Activated CD4-positive, alpha-beta T cell treated with anti-CD3 and anti-CD28 coated beads, Interleukin-2, amount 10 ng/mL, durations not matched to agents 7 days and 5 days (primary cell): ENCODE measurements around the gene FOXRED2. TPM values are rescaled to one million over a fixed set of nuclear protein-coding genes. Genes with fewer than 3 reads are reported as not detected.
"Not testable (repeated sequence)": the region's sequence is repeated elsewhere in the genome, so short reads cannot be mapped to it uniquely, and the experiment has no call there.

Experiments
- CTCF ChIA-PET: fragments of 350-600 bp; sonication (Branson Sonifier 250); formaldehyde crosslinking; loops from one replicate; lab custom pipeline; 2021; ENCODE audit warnings: antibody characterized with exemption; lab: Charles Lee
- POLR2A ChIA-PET: fragments of 350-600 bp; sonication (Branson Sonifier 250); formaldehyde crosslinking; loops from one replicate; lab custom pipeline; 2021; ENCODE audit warnings: antibody characterized with exemption; lab: Charles Lee
- DNase-seq: peaks from one replicate; pipeline ENCODE4 v3.0.0-alpha.2; 2020
- H3K27ac Mint-ChIP-seq: one replicate; pipeline ENCODE4 v1.8.0; 2021; ENCODE audit warnings: mild to moderate bottlenecking, moderate library complexity, mixed read lengths
- H3K27me3 Mint-ChIP-seq: one replicate; pipeline ENCODE4 v1.8.0; 2021; ENCODE audit warnings: mixed read lengths
- H3K36me3 Mint-ChIP-seq: one replicate; pipeline ENCODE4 v1.8.0; 2021; ENCODE audit warnings: low read depth, mixed read lengths
- H3K4me1 Mint-ChIP-seq: one replicate; pipeline ENCODE4 v1.8.0; 2021; ENCODE audit warnings: mixed read lengths
- H3K4me3 Mint-ChIP-seq: one replicate; pipeline ENCODE4 v1.8.0; 2021; ENCODE audit warnings: mild to moderate bottlenecking, moderate library complexity, mixed read lengths
- H3K9me3 Mint-ChIP-seq: one replicate; pipeline ENCODE4 v1.8.0; 2021; ENCODE audit warnings: mixed read lengths
- total RNA-seq, 2 experiments: library from RNA; stranded (reverse); gene quantifications; one replicate each; pipeline ENCODE4 v1.2.3, GENCODE V29; 2021

The FOXRED2 gene
- total RNA-seq, 2 experiments from 2014 or later: 14.3 to 17.1 TPM

GRCh38 chr22:36540867-36541642, 34.2 kb upstream of the FOXRED2 start:
- ChIA-PET POLR2A (interaction anchor here (0.6 kb wide), 1 partner anchor 100 kb away, joined by 3 read pairs; no protein-coding TSS in a partner anchor), CTCF (interaction anchor here (0.6 to 3.3 kb wide), 4 partner anchors 9 to 32 kb away, joined by 3 to 8 read pairs (median 4); partner anchors contain the start of gene EIF3D)
- no peaks in the 10 kb centered on the region for H3K9me3 Mint-ChIP-seq
- no peak overlapping the region for H3K27ac Mint-ChIP-seq
- H3K27me3 Mint-ChIP-seq: no peaks in the 10 kb centered on the region
- no peaks in the 10 kb centered on the region for H3K36me3 Mint-ChIP-seq
- H3K4me3 Mint-ChIP-seq: no peak overlapping the region
- peaks cover 38% of the 10 kb centered on the region for H3K4me1 Mint-ChIP-seq
- DNase-seq: no peak

DNA sequence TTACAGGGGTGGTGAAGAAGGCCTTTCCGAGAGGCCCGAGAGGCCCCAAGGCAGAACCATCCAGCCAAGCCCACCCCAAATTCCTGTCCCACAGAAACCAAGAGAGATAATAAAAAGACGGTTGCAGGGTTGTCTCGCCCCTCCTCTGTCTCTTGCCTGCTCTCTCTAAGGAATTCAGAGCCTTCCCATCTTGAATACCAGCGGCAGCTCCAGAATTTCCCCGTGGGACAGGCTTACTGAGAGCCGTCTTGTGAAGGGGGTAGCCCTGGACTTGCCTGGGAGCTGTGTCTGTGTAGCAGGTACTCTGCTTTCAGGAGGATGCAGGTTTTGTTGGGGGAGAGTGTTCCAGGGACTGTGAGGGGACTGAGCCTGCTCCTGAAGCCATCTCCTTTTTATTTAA, 31.7 kb upstream of the FOXRED2 start:
- Mint-ChIP-seq H3K27ac (no peak overlapping the region), H3K9me3 (peaks cover 8% of the 10 kb centered on the region), H3K36me3 (no peaks in the 10 kb centered on the region), H3K4me3 (no peak overlapping the region), H3K4me1 (peaks cover 23% of the 10 kb centered on the region), H3K27me3 (no peaks in the 10 kb centered on the region)
- ChIA-PET CTCF (no interaction called here), POLR2A (no interaction called here)
- no peak for DNase-seq

- H3K27ac Mint-ChIP-seq: no peak overlapping the region
- CTCF ChIA-PET: interaction anchor here (0.6 to 0.8 kb wide), 2 partner anchors 26 to 566 kb away, joined by 3 to 5 read pairs; no protein-coding TSS in a partner anchor
Measured at GRCh38 chr22:36536717-36537116, 29.9 kb upstream of the FOXRED2 start.

GRCh38 chr22:36533320-36533719, 26.5 kb upstream of the FOXRED2 start:
- DNase-seq, H3K4me3 Mint-ChIP-seq, H3K4me1 Mint-ChIP-seq, H3K27me3 Mint-ChIP-seq, H3K9me3 Mint-ChIP-seq, H3K27ac Mint-ChIP-seq, POLR2A ChIA-PET, CTCF ChIA-PET, H3K36me3 Mint-ChIP-seq: not testable (repeated sequence)

More at GRCh38 chr22:36536717-36537116, 29.9 kb upstream of the FOXRED2 start:
- Mint-ChIP-seq H3K36me3 (no peaks in the 10 kb centered on the region), H3K4me1 (peaks cover 9% of the 10 kb centered on the region), H3K4me3 (no peak overlapping the region), H3K9me3 (peaks cover 8% of the 10 kb centered on the region), H3K27me3 (no peaks in the 10 kb centered on the region)
- POLR2A ChIA-PET: interaction anchor here (0.6 kb wide), 1 partner anchor 124 kb away, joined by 4 read pairs; no protein-coding TSS in a partner anchor
- no peak for DNase-seq

DNA sequence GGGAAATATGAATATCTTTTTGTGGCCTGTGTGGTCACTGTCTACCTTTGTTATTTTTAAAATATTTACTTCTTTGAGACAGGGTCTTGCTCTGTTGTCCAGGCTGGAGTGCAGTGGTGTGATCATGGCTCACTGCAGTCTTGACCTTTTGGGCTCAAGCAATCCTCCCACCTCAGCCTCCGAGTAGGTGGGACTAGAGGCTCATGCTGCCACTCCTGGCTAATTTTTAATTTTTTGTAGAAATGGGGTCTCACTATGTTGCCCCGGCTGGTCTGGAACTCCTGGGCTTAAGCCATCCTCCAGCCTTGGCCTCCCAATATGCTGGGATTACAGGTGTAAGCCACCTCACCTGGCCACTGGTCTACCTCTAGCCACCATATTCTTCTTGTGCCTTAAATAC, 25.6 kb upstream of the FOXRED2 start:
- POLR2A ChIA-PET: no interaction called here
- no peak for DNase-seq
- no peaks in the 10 kb centered on the region for H3K27me3 Mint-ChIP-seq
- CTCF ChIA-PET: interaction anchor here (1.0 kb wide), 1 partner anchor 9 kb away, joined by 3 read pairs; no protein-coding TSS in a partner anchor
- H3K4me1 Mint-ChIP-seq: peaks cover 12% of the 10 kb centered on the region
- no peak overlapping the region for H3K4me3 Mint-ChIP-seq
- H3K36me3 Mint-ChIP-seq: peaks cover 2% of the 10 kb centered on the region
- H3K9me3 Mint-ChIP-seq: peaks cover 8% of the 10 kb centered on the region
- H3K27ac Mint-ChIP-seq: no peak overlapping the region

GRCh38 chr22:36528795-36529751, 22.2 kb upstream of the FOXRED2 start, which contains the start of gene EIF3D:
Gene EIF3D, minus strand, starts transcription at chr22:36529166. Its CDS starts 3,045 bp downstream, at chr22:36526121.
- ChIA-PET CTCF (interaction anchor here (0.6 to 2.2 kb wide), 8 partner anchors 9 to 1160 kb away, joined by 3 to 8 read pairs (median 3); partner anchors contain the start of gene FOXRED2), POLR2A (interaction anchor here (0.6 kb wide), 2 partner anchors 687 to 886 kb away, joined by 3 to 5 read pairs; no protein-coding TSS in a partner anchor)
- Mint-ChIP-seq H3K27ac (peak within 1 kb of the TSS; percentile 100), H3K4me1 (peaks cover 32% of the 10 kb centered on the region), H3K9me3 (no peaks in the 10 kb centered on the region), H3K4me3 (peak within 1 kb of the TSS; percentile 95), H3K27me3 (no peaks in the 10 kb centered on the region), H3K36me3 (peaks cover 29% of the 10 kb centered on the region)
- DNase-seq: peak; percentile 99

DNA sequence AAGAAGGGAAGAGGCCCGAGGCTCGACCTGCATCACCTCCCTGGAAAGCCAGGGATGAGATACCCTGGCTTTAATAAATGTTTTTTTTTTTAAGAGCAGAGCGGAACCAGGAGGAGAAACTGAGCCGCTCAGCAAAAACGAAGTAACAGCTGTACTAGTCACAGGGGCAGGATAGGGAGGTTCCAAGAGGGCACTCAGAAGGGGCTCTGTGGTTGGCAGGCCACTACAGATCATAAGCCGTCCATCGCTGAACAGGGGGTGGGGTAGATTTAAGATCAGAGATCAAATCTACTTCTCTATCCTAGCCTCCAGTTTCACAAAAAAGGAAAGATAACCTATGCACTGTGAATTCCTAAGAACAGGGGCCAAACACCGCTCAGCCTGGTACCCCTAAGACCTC, 21.5 kb upstream of the FOXRED2 start:
- peak overlapping the region; percentile 100 for H3K27ac Mint-ChIP-seq
- H3K9me3 Mint-ChIP-seq: no peaks in the 10 kb centered on the region
- H3K36me3 Mint-ChIP-seq: peaks cover 36% of the 10 kb centered on the region
- peak overlapping the region; percentile 95 for H3K4me3 Mint-ChIP-seq
- ChIA-PET CTCF (interaction anchor here (0.8 to 2.2 kb wide), 5 partner anchors 10 to 52 kb away, joined by 3 to 8 read pairs (median 4); no protein-coding TSS in a partner anchor), POLR2A (interaction anchor here (0.6 kb wide), 1 partner anchor 197 kb away, joined by 5 read pairs; no protein-coding TSS in a partner anchor)
- DNase-seq: no peak
- H3K27me3 Mint-ChIP-seq: no peaks in the 10 kb centered on the region
- peaks cover 34% of the 10 kb centered on the region for H3K4me1 Mint-ChIP-seq

- DNase-seq: no peak
- ChIA-PET CTCF (interaction anchor here (0.9 kb wide), 1 partner anchor 15 kb away, joined by 3 read pairs; the partner anchor contains the start of gene FOXRED2), POLR2A (no interaction called here)
- Mint-ChIP-seq H3K36me3 (peaks cover 76% of the 10 kb centered on the region), H3K27ac (no peak overlapping the region), H3K9me3 (no peaks in the 10 kb centered on the region), H3K4me3 (no peak overlapping the region), H3K4me1 (peaks cover 22% of the 10 kb centered on the region), H3K27me3 (no peaks in the 10 kb centered on the region)
Measured at GRCh38 chr22:36522662-36523061, 15.8 kb upstream of the FOXRED2 start.

- CTCF ChIA-PET: interaction anchor here (0.7 to 1.3 kb wide), 4 partner anchors 9 to 34 kb away, joined by 3 to 6 read pairs (median 4); no protein-coding TSS in a partner anchor
- Mint-ChIP-seq H3K4me1 (peaks cover 5% of the 10 kb centered on the region), H3K36me3 (peaks cover 81% of the 10 kb centered on the region), H3K4me3 (no peak overlapping the region), H3K27ac (no peak overlapping the region), H3K9me3 (no peaks in the 10 kb centered on the region), H3K27me3 (no peaks in the 10 kb centered on the region)
- no peak for DNase-seq
- POLR2A ChIA-PET: no interaction called here
Measured at GRCh38 chr22:36520423-36520822, 13.6 kb upstream of the FOXRED2 start.

DNA sequence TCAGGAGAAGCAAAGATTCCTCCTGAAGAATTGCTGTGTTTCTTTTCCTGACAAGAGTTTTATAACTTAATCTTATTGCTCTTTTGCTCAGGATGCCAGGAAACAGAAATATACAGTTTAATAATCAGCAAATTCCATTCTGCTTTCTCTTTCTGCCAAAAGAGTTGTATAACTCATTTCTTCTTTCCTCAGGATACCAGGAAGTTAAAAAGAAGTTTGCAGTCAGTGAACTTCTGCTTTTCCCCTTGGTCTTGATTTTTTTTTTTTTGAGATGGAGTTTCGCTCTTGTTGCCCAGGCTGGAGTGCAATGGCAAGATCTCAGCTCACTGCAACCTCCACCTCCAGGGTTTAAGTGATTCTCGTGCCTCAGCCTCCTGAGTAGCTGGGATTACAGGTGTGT, 13.1 kb upstream of the FOXRED2 start:
- H3K9me3 Mint-ChIP-seq, H3K27ac Mint-ChIP-seq, H3K4me3 Mint-ChIP-seq, H3K27me3 Mint-ChIP-seq, H3K4me1 Mint-ChIP-seq, DNase-seq, POLR2A ChIA-PET: not testable (repeated sequence)
- CTCF ChIA-PET: interaction anchor here (1.2 to 1.3 kb wide), 3 partner anchors 9 to 10 kb away, joined by 3 to 6 read pairs (median 5); no protein-coding TSS in a partner anchor
- peaks cover 82% of the 10 kb centered on the region for H3K36me3 Mint-ChIP-seq

- H3K4me3 Mint-ChIP-seq: no peak overlapping the region
- ChIA-PET CTCF (interaction anchor here (0.6 to 1.0 kb wide), 2 partner anchors 9 to 21 kb away, joined by 3 read pairs; no protein-coding TSS in a partner anchor), POLR2A (no interaction called here)
- peaks cover 79% of the 10 kb centered on the region for H3K36me3 Mint-ChIP-seq
- peaks cover 2% of the 10 kb centered on the region for H3K4me1 Mint-ChIP-seq
- no peaks in the 10 kb centered on the region for H3K27me3 Mint-ChIP-seq
- no peak for DNase-seq
- H3K9me3 Mint-ChIP-seq: no peaks in the 10 kb centered on the region
- H3K27ac Mint-ChIP-seq: no peak overlapping the region
Measured at GRCh38 chr22:36514766-36515165, 7.9 kb upstream of the FOXRED2 start.

DNA sequence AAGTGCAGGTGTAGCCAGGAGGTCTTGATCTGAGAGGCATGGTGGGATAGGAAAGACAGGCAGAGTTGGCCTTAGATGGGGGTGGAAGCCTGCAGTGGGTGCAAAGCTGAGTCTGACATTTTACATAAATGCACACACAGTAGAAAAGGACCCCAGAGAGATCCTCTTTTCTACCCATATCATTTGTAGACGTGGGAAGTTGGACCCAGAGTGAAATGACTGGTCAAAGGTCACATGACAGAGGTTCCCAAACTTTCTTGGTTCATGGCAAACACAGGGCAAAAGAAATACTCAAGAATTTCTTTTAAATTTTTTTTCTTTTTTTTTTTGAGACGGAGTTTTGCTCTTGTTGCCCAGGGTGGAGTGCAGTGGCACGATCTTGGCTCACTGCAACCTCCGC, 6.2 kb upstream of the FOXRED2 start:
- no peak for DNase-seq
- Mint-ChIP-seq H3K4me3 (no peak overlapping the region), H3K36me3 (peaks cover 67% of the 10 kb centered on the region), H3K27me3 (no peaks in the 10 kb centered on the region), H3K9me3 (no peaks in the 10 kb centered on the region), H3K27ac (no peak overlapping the region), H3K4me1 (peaks cover 7% of the 10 kb centered on the region)
- ChIA-PET POLR2A (no interaction called here), CTCF (interaction anchor here (0.7 to 1.9 kb wide), 2 partner anchors 18 to 485 kb away, joined by 3 to 4 read pairs; no protein-coding TSS in a partner anchor)
